Measurements from ENCODE around the gene TEX30. TPM values are rescaled to one million over a fixed set of nuclear protein-coding genes. Genes with fewer than 3 reads are reported as not detected.

TEX30 gene
- total and polyA plus RNA-seq, 2 donors (not counting 1 experiment from before 2014, with no cell fraction given), result 4.3 to 5.9 TPM

DNA sequence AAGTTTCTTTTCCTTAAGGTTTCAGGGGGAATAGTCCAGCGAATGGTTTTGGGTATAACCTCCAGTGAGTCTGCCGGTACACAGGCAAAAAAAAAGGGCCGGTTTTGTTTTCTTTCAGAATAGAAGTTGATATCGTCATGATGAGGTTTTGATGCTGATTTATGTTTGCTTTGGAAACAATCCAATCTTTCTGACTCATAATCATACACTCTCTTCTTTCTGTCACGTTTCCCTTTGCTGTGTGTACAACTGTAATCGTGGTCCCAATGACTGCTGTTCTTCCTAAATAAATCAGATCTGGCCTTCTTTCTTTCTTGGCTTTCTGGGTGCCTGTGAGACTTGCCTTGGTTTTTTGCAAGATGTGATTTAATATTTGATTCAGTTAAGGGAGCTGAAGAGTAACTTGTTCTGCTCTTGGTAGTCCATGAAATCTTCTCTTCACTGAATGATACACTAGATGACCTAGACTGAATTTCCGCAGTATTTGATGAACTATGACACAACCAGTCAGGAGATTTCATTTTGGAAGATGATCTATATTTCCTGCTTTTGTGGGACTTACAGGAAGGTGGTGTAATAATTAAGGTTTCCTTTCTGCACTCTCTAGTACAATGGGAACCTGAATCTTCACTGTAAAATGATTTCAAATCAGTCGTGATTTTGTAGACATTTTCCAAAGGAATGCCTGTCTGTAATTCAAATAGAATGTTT is 43.9 kb downstream of the TEX30 start:
- no peak overlapping the region for H3K27ac Mint-ChIP-seq
- H3K9me3 Mint-ChIP-seq (ENCODE audit: insufficient read depth), result peaks cover 3% of the 10 kb centered on the region
- Histone ChIP-seq H3K27ac (ENCODE audit: low read length in 2 of 2) (no peak overlapping the region), H3K79me2 (ENCODE audit: control insufficient read depth, insufficient read depth, low read length) (no peaks in the 10 kb centered on the region), H2AFZ (ENCODE audit: insufficient read depth, low read depth, low read length, poor library complexity, severe bottlenecking) (no peak overlapping the region), H4K20me1 (ENCODE audit: control insufficient read depth, insufficient read depth, low read length, poor library complexity, severe bottlenecking) (no peaks in the 10 kb centered on the region), H3K4me3 (ENCODE audit: control extremely low read depth in 1 of 5, extremely low read depth in 1 of 5, insufficient read depth in 1 of 5, low read depth in 2 of 5, low read length in 4 of 5) (no peak overlapping the region), H3K9me3 (ENCODE audit: control extremely low read depth in 1 of 3, control insufficient read depth in 2 of 3, insufficient read depth in 1 of 3, low read length in 2 of 3) (no peaks in the 10 kb centered on the region), H3K36me3 (replicated peaks in 1 of 2; ENCODE audit: control extremely low read depth in 1 of 2, control insufficient read depth in 1 of 2, extremely low read depth in 1 of 2, insufficient read depth in 2 of 2, low read length in 1 of 2) (no peaks in the 10 kb centered on the region), H3K9ac (ENCODE audit: low read length) (no peak overlapping the region), H3K4me1 (ENCODE audit: control insufficient read depth in 2 of 2, insufficient read depth in 2 of 2, low read length in 2 of 2) (no peaks in the 10 kb centered on the region), H3K27me3 (replicated peaks in 1 of 4; ENCODE audit: control extremely low read depth in 1 of 4, control insufficient read depth in 3 of 4, insufficient read depth in 4 of 4, low read length in 3 of 4) (no peaks in the 10 kb centered on the region), H3K4me2 (replicated peaks; ENCODE audit: low read depth, low read length, poor library complexity, severe bottlenecking) (no peak overlapping the region)
- ChIA-PET POLR2A (no interaction called here), CTCF (no interaction called here)
- 70% methylated on average over 3 of the region's 8 CpGs for WGBS (ENCODE audit: insufficient coverage)
- intact Hi-C loops (cut with micrococcal nuclease), result no loop called here
- ATAC-seq (ENCODE audit: low read depth) (no peak), DNase-seq (no peak)
- TF ChIP-seq, protein P1, sequence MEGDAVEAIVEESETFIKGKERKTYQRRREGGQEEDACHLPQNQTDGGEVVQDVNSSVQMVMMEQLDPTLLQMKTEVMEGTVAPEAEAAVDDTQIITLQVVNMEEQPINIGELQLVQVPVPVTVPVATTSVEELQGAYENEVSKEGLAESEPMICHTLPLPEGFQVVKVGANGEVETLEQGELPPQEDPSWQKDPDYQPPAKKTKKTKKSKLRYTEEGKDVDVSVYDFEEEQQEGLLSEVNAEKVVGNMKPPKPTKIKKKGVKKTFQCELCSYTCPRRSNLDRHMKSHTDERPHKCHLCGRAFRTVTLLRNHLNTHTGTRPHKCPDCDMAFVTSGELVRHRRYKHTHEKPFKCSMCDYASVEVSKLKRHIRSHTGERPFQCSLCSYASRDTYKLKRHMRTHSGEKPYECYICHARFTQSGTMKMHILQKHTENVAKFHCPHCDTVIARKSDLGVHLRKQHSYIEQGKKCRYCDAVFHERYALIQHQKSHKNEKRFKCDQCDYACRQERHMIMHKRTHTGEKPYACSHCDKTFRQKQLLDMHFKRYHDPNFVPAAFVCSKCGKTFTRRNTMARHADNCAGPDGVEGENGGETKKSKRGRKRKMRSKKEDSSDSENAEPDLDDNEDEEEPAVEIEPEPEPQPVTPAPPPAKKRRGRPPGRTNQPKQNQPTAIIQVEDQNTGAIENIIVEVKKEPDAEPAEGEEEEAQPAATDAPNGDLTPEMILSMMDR (IDR thresholded peaks at IDR 0.05), result no peak
- no peak for TF ChIP-seq EZH2 (IDR thresholded peaks at IDR 0.05; ENCODE audit: borderline replicate concordance, insufficient read depth, low read depth, low read length, poor library complexity, severe bottlenecking)
- H3K27me3 Mint-ChIP-seq, result peaks cover 9% of the 10 kb centered on the region
- H3K4me1 Mint-ChIP-seq, result no peaks in the 10 kb centered on the region
- no peak overlapping the region for H3K4me3 Mint-ChIP-seq

DNA sequence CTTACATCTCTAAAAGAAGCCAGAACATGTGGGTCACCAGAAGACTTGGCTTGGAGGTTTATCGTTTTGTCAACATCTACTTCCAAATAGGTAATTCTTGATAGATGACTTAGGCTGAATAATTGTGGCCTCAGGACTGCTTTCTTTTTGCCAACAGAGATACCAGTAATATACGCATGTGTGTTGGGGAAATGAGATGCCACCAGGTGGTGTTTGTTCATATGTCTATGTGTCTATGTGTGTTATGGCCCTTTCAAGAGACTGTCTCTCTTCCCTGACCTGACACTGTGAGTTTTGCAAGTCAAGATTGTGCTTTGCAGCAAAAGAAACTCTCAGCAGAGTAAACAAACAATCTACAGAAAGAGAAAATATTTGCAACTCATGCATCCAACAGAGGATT is 47.2 kb downstream of the TEX30 start:
- H2AFZ ChIP-seq (ENCODE audit: insufficient read depth, low read depth, low read length, poor library complexity, severe bottlenecking), result no peak overlapping the region
- peaks cover 17% of the 10 kb centered on the region for H3K27me3 Mint-ChIP-seq
- intact Hi-C loops (cut with micrococcal nuclease), result no loop called here
- H3K9ac ChIP-seq (ENCODE audit: low read length), result no peak overlapping the region
- no peaks in the 10 kb centered on the region for H4K20me1 ChIP-seq (ENCODE audit: control insufficient read depth, insufficient read depth, low read length, poor library complexity, severe bottlenecking)
- H3K4me3 ChIP-seq (ENCODE audit: control extremely low read depth in 1 of 5, extremely low read depth in 1 of 5, insufficient read depth in 1 of 5, low read depth in 2 of 5, low read length in 4 of 5), result no peak overlapping the region
- ATAC-seq (ENCODE audit: low read depth) (no peak), DNase-seq (no peak)
- TF ChIP-seq EZH2 (IDR thresholded peaks at IDR 0.05; ENCODE audit: borderline replicate concordance, insufficient read depth, low read depth, low read length, poor library complexity, severe bottlenecking), result no peak
- TF ChIP-seq, protein P1 (IDR thresholded peaks at IDR 0.05), result no peak
- H3K36me3 ChIP-seq (replicated peaks in 1 of 2; ENCODE audit: control extremely low read depth in 1 of 2, control insufficient read depth in 1 of 2, extremely low read depth in 1 of 2, insufficient read depth in 2 of 2, low read length in 1 of 2), result no peaks in the 10 kb centered on the region
- ChIA-PET CTCF (no interaction called here), POLR2A (no interaction called here)
- H3K27ac ChIP-seq (ENCODE audit: low read length in 2 of 2), result no peak overlapping the region
- WGBS (ENCODE audit: insufficient coverage), result 83% methylated on average over 1 of the region's 2 CpGs
- H3K4me3 Mint-ChIP-seq, result no peak overlapping the region
- H3K4me2 ChIP-seq (replicated peaks; ENCODE audit: low read depth, low read length, poor library complexity, severe bottlenecking), result no peak overlapping the region
- no peaks in the 10 kb centered on the region for H3K79me2 ChIP-seq (ENCODE audit: control insufficient read depth, insufficient read depth, low read length)
- H3K4me1 ChIP-seq (ENCODE audit: control insufficient read depth in 2 of 2, insufficient read depth in 2 of 2, low read length in 2 of 2), result no peaks in the 10 kb centered on the region
- peaks cover 3% of the 10 kb centered on the region for H3K9me3 Mint-ChIP-seq (ENCODE audit: insufficient read depth)
- H3K27me3 ChIP-seq (replicated peaks in 1 of 4; ENCODE audit: control extremely low read depth in 1 of 4, control insufficient read depth in 3 of 4, insufficient read depth in 4 of 4, low read length in 3 of 4), result peaks cover 0 to 2% (median 0%) of the 10 kb centered on the region in 4 experiments
- H3K4me1 Mint-ChIP-seq, result no peaks in the 10 kb centered on the region
- H3K27ac Mint-ChIP-seq, result no peak overlapping the region
- H3K9me3 ChIP-seq (ENCODE audit: control extremely low read depth in 1 of 3, control insufficient read depth in 2 of 3, insufficient read depth in 1 of 3, low read length in 2 of 3), result no peaks in the 10 kb centered on the region

Data from B cell (primary cell).